MCF 10A (cell line): ENCODE results near the gene P4HA2. TPM values are rescaled to one million over a fixed set of nuclear protein-coding genes. Genes with fewer than 3 reads are reported as not detected.

ENCODE experiments used
- BruUV-seq: library from RNA; stranded (reverse); fragments of 400-500 nt; replicated peaks from 2 replicates; lab custom pipeline; 2021; lab: Mats Ljungman, UMichigan
- CTCF ChIA-PET: fragments of 300-600 bp; sonication (Branson Sonifier 250); formaldehyde crosslinking; extraction: SDS; loops from one replicate; lab custom pipeline; 2021; ENCODE audit warnings: antibody characterized with exemption, inconsistent platforms; lab: Yijun Ruan, JAX
- POLR2A ChIA-PET: fragments of 300-600, 350-650 bp; sonication (Branson Sonifier 250); formaldehyde crosslinking; extraction: SDS; loops from one replicate; lab custom pipeline; 2020; ENCODE audit warnings: antibody characterized with exemption, inconsistent platforms; lab: Yijun Ruan, JAX
- DNase-seq: peaks from one replicate; pipeline ENCODE4 v3.0.0-alpha.2; 2018; ENCODE audit not compliant: unreplicated experiment
- H3K27ac Mint-ChIP-seq: one replicate; pipeline ENCODE4 v1.8.0; 2022; ENCODE audit warnings: mild to moderate bottlenecking, low read depth, mixed read lengths; ENCODE audit not compliant: unreplicated experiment
- H3K27me3 Mint-ChIP-seq: one replicate; pipeline ENCODE4 v1.8.0; 2022; ENCODE audit warnings: mixed read lengths; ENCODE audit not compliant: insufficient read depth, unreplicated experiment
- H3K36me3 Mint-ChIP-seq: one replicate; pipeline ENCODE4 v1.8.0; 2022; ENCODE audit warnings: mild to moderate bottlenecking, moderate library complexity, mixed read lengths; ENCODE audit not compliant: insufficient read depth, unreplicated experiment
- H3K4me1 Mint-ChIP-seq: one replicate; pipeline ENCODE4 v1.8.0; 2022; ENCODE audit warnings: mixed read lengths; ENCODE audit not compliant: insufficient read depth, unreplicated experiment
- H3K4me3 Mint-ChIP-seq: one replicate; pipeline ENCODE4 v1.8.0; 2022; ENCODE audit warnings: mild to moderate bottlenecking, moderate library complexity, mixed read lengths; ENCODE audit not compliant: unreplicated experiment
- H3K9me3 Mint-ChIP-seq: one replicate; pipeline ENCODE4 v1.8.0; 2022; ENCODE audit warnings: mixed read lengths; ENCODE audit not compliant: unreplicated experiment
- CTCF ChIP-seq: fragments of 200-600 bp; IDR thresholded peaks from one replicate; pipeline ENCODE4 v1.8.0; 2022; ENCODE audit warnings: antibody characterized with exemption, mild to moderate bottlenecking; ENCODE audit not compliant: unreplicated experiment
- intact Hi-C: fragments of 100-400 bp; cut with micrococcal nuclease; formaldehyde crosslinking; loops from 2 replicates; pipeline ENCODE4 v1.14.1; 2022
- total RNA-seq: library from RNA; stranded (reverse); gene quantifications from 2 replicates; pipeline ENCODE4 v1.2.3, GENCODE V29; 2022

P4HA2 gene
- total RNA-seq, 1 experiment from 2014 or later = 53.1 TPM

- TF ChIP-seq CTCF = no peak
- no peak for DNase-seq
- H3K27me3 Mint-ChIP-seq = no peaks in the 10 kb centered on the region
- peaks cover 10% of the 10 kb centered on the region for H3K4me1 Mint-ChIP-seq
- ChIA-PET POLR2A (interaction anchor here (0.6 to 4.6 kb wide), 17 partner anchors 9 to 1407 kb away, joined by 3 to 97 read pairs (median 4); partner anchors contain the start of gene P4HA2), CTCF (interaction anchor here (0.6 to 5.0 kb wide), 13 partner anchors 10 to 276 kb away, joined by 3 to 35 read pairs (median 6); partner anchors contain the start of gene IRF1)
- no TSS peak for BruUV-seq
- intact Hi-C loops = no loop called here
- H3K27ac Mint-ChIP-seq = peak overlapping the region; percentile 80
- H3K9me3 Mint-ChIP-seq = no peaks in the 10 kb centered on the region
- no peak overlapping the region for H3K4me3 Mint-ChIP-seq
- peaks cover 19% of the 10 kb centered on the region for H3K36me3 Mint-ChIP-seq
These were observed 13.2 kb downstream of the P4HA2 start for GRCh38 chr5:132214491-132214890.

- H3K4me3 Mint-ChIP-seq = no peak overlapping the region
- POLR2A ChIA-PET = no interaction called here
- peaks cover 27% of the 10 kb centered on the region for H3K36me3 Mint-ChIP-seq
- H3K4me1 Mint-ChIP-seq = peaks cover 10% of the 10 kb centered on the region
- DNase-seq = no peak
- CTCF ChIA-PET = interaction anchor here (0.8 to 2.6 kb wide), 3 partner anchors 24 to 33 kb away, joined by 3 to 11 read pairs (median 5); no protein-coding TSS in a partner anchor
- no peaks in the 10 kb centered on the region for H3K27me3 Mint-ChIP-seq
- no peak for TF ChIP-seq CTCF
- BruUV-seq = no TSS peak
- peak overlapping the region; percentile 80 for H3K27ac Mint-ChIP-seq
- intact Hi-C loops = no loop called here
- H3K9me3 Mint-ChIP-seq = no peaks in the 10 kb centered on the region
These were observed 14.0 kb downstream of the P4HA2 start for GRCh38 chr5:132213666-132214065.

GRCh38 chr5:132211787-132212186 is 15.9 kb downstream of the P4HA2 start:
- H3K36me3 Mint-ChIP-seq = peaks cover 21% of the 10 kb centered on the region
- no peaks in the 10 kb centered on the region for H3K27me3 Mint-ChIP-seq
- ChIA-PET CTCF (interaction anchor here (0.6 to 3.8 kb wide), 9 partner anchors 15 to 530 kb away, joined by 3 to 21 read pairs (median 5); no protein-coding TSS in a partner anchor), POLR2A (interaction anchor here (2.0 kb wide), 1 partner anchor 82 kb away, joined by 4 read pairs; the partner anchor contains the start of gene SLC22A4)
- no peak for TF ChIP-seq CTCF
- H3K27ac Mint-ChIP-seq = no peak overlapping the region
- no peak overlapping the region for H3K4me3 Mint-ChIP-seq
- H3K4me1 Mint-ChIP-seq = peaks cover 22% of the 10 kb centered on the region
- DNase-seq = no peak
- BruUV-seq = no TSS peak
- intact Hi-C loops = no loop called here
- no peaks in the 10 kb centered on the region for H3K9me3 Mint-ChIP-seq

- no peak for TF ChIP-seq CTCF
- no peak for DNase-seq
- POLR2A ChIA-PET = interaction anchor here (0.6 kb wide), 1 partner anchor 220 kb away, joined by 3 read pairs; no protein-coding TSS in a partner anchor
- Mint-ChIP-seq H3K4me1 (peaks cover 22% of the 10 kb centered on the region), H3K36me3 (peaks cover 24% of the 10 kb centered on the region), H3K27me3 (no peaks in the 10 kb centered on the region), H3K27ac (no peak overlapping the region), H3K4me3 (no peak overlapping the region), H3K9me3 (no peaks in the 10 kb centered on the region)
- intact Hi-C loops = no loop called here
- no TSS peak for BruUV-seq
- CTCF ChIA-PET = interaction anchor here (0.7 to 3.8 kb wide), 5 partner anchors 14 to 290 kb away, joined by 3 to 21 read pairs (median 5); no protein-coding TSS in a partner anchor
These were observed 16.7 kb downstream of the P4HA2 start for GRCh38 chr5:132210944-132211343.
